ENCODE measurements around the gene IRF2BP1.

DNA sequence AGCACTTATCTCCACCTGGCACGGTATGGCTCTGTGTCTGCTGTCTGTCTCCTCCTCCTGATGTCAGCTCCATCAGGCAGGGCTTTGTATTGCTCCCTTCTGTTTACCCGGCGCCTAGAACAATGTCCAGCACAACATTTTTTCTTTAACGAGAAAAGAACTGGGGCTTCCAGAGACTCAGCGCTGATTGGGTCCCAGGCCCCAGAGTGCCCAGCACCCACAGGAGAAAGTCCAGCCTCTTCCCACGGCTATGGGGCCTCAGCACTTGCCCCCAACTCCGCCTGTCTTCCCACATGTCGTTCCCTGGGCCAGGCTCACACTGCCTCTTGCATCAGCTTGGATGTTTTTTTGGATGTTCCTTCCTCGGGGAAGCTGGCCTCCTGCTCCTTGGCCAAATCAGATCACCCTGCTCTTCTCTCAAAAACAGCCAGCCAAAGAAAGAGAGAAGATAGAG is 9.6 kb upstream of the IRF2BP1 start:
- TF ChIP-seq, protein P1, sequence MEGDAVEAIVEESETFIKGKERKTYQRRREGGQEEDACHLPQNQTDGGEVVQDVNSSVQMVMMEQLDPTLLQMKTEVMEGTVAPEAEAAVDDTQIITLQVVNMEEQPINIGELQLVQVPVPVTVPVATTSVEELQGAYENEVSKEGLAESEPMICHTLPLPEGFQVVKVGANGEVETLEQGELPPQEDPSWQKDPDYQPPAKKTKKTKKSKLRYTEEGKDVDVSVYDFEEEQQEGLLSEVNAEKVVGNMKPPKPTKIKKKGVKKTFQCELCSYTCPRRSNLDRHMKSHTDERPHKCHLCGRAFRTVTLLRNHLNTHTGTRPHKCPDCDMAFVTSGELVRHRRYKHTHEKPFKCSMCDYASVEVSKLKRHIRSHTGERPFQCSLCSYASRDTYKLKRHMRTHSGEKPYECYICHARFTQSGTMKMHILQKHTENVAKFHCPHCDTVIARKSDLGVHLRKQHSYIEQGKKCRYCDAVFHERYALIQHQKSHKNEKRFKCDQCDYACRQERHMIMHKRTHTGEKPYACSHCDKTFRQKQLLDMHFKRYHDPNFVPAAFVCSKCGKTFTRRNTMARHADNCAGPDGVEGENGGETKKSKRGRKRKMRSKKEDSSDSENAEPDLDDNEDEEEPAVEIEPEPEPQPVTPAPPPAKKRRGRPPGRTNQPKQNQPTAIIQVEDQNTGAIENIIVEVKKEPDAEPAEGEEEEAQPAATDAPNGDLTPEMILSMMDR (tag by site-specific recombination; IDR thresholded peaks at IDR 0.05): no peak
- TF ChIP-seq ZNF214 (tag by site-specific recombination; IDR thresholded peaks at IDR 0.05; ENCODE audit: borderline replicate concordance): no peak
- TF ChIP-seq ZNF585B (tag by site-specific recombination; IDR thresholded peaks at IDR 0.05): no peak
- TF ChIP-seq YY1 (tag by site-specific recombination; IDR thresholded peaks at IDR 0.05): no peak
- no peak for TF ChIP-seq ZNF175 (tag by site-specific recombination; IDR thresholded peaks at IDR 0.05)
- TF ChIP-seq ZNF140 (tag by site-specific recombination; IDR thresholded peaks at IDR 0.05): no peak
- TF ChIP-seq ZNF112 (tag by site-specific recombination; IDR thresholded peaks at IDR 0.05): no peak
- no peak for TF ChIP-seq ZNF274 (IDR thresholded peaks at IDR 0.05; ENCODE audit: low read length)
- no peak for TF ChIP-seq ZNF274 (tag by site-specific recombination; IDR thresholded peaks at IDR 0.05; ENCODE audit: borderline replicate concordance)
- no peak for TF ChIP-seq ZNF558 (tag by site-specific recombination; IDR thresholded peaks at IDR 0.05)
- TF ChIP-seq, protein P2, sequence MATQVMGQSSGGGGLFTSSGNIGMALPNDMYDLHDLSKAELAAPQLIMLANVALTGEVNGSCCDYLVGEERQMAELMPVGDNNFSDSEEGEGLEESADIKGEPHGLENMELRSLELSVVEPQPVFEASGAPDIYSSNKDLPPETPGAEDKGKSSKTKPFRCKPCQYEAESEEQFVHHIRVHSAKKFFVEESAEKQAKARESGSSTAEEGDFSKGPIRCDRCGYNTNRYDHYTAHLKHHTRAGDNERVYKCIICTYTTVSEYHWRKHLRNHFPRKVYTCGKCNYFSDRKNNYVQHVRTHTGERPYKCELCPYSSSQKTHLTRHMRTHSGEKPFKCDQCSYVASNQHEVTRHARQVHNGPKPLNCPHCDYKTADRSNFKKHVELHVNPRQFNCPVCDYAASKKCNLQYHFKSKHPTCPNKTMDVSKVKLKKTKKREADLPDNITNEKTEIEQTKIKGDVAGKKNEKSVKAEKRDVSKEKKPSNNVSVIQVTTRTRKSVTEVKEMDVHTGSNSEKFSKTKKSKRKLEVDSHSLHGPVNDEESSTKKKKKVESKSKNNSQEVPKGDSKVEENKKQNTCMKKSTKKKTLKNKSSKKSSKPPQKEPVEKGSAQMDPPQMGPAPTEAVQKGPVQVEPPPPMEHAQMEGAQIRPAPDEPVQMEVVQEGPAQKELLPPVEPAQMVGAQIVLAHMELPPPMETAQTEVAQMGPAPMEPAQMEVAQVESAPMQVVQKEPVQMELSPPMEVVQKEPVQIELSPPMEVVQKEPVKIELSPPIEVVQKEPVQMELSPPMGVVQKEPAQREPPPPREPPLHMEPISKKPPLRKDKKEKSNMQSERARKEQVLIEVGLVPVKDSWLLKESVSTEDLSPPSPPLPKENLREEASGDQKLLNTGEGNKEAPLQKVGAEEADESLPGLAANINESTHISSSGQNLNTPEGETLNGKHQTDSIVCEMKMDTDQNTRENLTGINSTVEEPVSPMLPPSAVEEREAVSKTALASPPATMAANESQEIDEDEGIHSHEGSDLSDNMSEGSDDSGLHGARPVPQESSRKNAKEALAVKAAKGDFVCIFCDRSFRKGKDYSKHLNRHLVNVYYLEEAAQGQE (tag by site-specific recombination; IDR thresholded peaks at IDR 0.05): no peak
- TF ChIP-seq ZNF596 (tag by site-specific recombination; IDR thresholded peaks at IDR 0.05): no peak
- TF ChIP-seq, protein P3, sequence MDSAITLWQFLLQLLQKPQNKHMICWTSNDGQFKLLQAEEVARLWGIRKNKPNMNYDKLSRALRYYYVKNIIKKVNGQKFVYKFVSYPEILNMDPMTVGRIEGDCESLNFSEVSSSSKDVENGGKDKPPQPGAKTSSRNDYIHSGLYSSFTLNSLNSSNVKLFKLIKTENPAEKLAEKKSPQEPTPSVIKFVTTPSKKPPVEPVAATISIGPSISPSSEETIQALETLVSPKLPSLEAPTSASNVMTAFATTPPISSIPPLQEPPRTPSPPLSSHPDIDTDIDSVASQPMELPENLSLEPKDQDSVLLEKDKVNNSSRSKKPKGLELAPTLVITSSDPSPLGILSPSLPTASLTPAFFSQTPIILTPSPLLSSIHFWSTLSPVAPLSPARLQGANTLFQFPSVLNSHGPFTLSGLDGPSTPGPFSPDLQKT (IDR thresholded peaks at IDR 0.05; ENCODE audit: borderline replicate concordance, low read depth, low read length): no peak
- TF ChIP-seq, protein P4, sequence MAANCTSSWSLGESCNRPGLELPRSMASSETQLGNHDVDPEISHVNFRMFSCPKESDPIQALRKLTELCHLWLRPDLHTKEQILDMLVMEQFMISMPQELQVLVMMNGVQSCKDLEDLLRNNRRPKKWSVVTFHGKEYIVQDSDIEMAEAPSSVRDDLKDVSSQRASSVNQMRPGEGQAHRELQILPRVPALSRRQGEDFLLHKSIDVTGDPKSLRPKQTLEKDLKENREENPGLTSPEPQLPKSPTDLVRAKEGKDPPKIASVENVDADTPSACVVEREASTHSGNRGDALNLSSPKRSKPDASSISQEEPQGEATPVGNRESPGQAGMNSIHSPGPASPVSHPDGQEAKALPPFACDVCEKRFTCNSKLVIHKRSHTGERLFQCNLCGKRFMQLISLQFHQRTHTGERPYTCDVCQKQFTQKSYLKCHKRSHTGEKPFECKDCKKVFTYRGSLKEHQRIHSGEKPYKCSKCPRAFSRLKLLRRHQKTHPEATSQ (tag by site-specific recombination; IDR thresholded peaks at IDR 0.05): no peak

Measured in HEK293 (cell line).